Parietal lobe (tissue), 1 donor: ENCODE results near the gene NR2F1. TPM values are rescaled to one million over a fixed set of nuclear protein-coding genes. Genes with fewer than 3 reads are reported as not detected.

ENCODE experiments used
- total RNA-seq: library from RNA; depleted of rRNA; stranded (reverse); fragments of >200 nt; gene quantifications from one replicate; pipeline ENCODE4 v1.2.3, GENCODE V29; 2014

NR2F1 gene
- total RNA-seq: 82.6 TPM

DNA sequence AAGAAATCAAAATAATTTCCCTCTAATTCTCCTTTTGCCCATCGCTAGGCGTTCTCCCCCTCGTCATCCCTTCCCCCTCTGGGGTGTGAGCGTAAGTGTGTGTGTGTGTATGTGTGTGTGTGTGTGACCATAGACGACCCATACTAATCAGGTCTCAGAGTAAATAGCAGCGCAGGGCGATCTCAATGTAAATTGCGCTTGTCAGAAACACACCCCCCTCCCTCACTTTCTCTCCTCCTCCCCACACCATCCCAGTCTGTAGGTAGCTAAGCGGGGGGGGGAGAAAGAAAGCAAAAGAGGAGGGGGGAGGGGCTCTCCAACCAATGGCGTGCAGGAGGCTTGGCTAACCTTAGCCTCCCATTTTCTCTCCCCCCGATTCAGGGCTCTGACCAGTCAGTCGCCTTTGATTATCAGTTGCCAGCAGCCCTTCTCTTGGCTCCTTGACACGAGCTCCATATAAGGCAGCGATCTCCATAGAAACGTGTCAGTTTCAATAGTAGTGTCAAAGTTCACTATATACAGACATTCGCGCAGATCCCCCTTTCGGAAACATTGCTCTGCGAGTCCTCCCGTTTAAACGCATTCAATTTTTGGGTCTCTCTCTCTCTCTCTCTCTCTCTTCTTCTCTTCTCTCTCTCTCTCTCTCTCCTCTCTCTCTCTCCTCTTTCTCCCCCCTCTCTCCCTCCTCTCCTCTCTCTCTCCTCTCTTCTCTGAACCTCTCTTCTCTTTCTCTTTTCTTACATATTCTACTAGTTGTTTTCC is at the start of gene NR2F1:
Gene NR2F1, plus strand, starts transcription at position 546 of the 762 bp plus-strand sequence. CDS start 1,802 bp downstream, outside the sequence.

GRCh38 chr5:93580927-93581445 is 2.0 kb upstream of the NR2F1 start, which contains the start of gene NR2F1-AS1:
Gene NR2F1-AS1 (minus strand): TSS chr5:93581219.

Other genes with a start within 250 kb of the NR2F1 start
- 107 TPM for gene NR2F1-AS1, start 2.0 kb upstream of the NR2F1 start, total RNA-seq
- gene POU5F2, start 158.4 kb downstream of the NR2F1 start, total RNA-seq: 17.2 TPM